Measurements from ENCODE around the gene ZFPM1.

The ZFPM1 gene

DNA sequence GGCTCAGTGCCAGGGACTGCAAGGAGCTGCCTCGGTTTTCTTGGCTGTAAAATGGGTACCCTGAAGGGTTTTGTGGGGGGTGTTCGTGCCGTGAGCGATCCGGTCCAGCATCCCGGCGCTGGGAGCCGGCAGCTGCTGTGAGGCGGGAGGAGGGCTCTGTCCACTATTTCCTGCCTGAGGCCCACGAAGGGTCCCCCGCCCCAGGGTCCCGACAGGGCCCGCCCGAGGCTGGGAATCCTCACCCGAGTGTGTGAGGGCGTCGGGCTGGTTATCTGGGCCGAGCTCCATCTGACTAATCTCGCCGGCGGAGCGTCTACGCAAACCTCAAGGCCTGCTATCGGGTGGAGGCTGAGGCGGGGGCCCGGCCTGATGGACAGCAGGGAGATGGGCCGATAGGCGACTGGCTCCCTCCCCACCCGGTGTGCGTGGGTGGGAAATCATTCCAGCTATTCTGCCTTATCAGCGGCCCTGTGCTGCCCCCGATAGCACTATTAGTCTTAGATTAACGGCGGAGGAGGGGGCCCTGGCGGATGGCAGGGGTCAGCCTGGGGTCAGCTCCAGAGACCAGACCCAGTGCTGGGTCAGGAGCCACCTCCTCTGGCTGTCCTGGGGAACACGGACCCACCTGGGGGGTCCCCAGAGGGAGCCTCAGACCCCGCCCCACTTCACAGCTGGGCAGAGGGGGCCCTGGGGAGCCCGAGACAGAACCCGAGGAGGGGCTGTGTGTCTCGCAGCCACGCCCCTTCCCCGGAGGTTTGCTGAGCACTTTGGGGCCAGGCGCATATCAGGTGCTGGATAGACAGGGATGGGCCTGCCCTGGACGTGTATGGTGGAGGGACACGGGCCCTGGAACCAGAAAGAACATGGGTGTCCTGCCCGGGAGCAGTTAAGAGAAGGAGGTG lies 44.7 kb downstream of the ZFPM1 start:
- no peaks in the 10 kb centered on the region for H3K36me3 ChIP-seq (ENCODE audit: control insufficient read depth, insufficient read depth, low read length)
- no peak overlapping the region for H2AFZ ChIP-seq
- H3K9ac ChIP-seq, result no peak overlapping the region
- TF ChIP-seq, protein P1, sequence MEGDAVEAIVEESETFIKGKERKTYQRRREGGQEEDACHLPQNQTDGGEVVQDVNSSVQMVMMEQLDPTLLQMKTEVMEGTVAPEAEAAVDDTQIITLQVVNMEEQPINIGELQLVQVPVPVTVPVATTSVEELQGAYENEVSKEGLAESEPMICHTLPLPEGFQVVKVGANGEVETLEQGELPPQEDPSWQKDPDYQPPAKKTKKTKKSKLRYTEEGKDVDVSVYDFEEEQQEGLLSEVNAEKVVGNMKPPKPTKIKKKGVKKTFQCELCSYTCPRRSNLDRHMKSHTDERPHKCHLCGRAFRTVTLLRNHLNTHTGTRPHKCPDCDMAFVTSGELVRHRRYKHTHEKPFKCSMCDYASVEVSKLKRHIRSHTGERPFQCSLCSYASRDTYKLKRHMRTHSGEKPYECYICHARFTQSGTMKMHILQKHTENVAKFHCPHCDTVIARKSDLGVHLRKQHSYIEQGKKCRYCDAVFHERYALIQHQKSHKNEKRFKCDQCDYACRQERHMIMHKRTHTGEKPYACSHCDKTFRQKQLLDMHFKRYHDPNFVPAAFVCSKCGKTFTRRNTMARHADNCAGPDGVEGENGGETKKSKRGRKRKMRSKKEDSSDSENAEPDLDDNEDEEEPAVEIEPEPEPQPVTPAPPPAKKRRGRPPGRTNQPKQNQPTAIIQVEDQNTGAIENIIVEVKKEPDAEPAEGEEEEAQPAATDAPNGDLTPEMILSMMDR (IDR thresholded peaks at IDR 0.05), result no peak
- no peak overlapping the region for H3K27ac ChIP-seq
- no peak overlapping the region for H3K4me3 ChIP-seq (ENCODE audit: low read depth, low read length)
- no peaks in the 10 kb centered on the region for H3K79me2 ChIP-seq
- no peaks in the 10 kb centered on the region for H3K9me3 ChIP-seq (ENCODE audit: control insufficient read depth, low read length)
- H3K27me3 ChIP-seq (ENCODE audit: control insufficient read depth, insufficient read depth, low read length), result no peaks in the 10 kb centered on the region
- no peak overlapping the region for H3K4me2 ChIP-seq (ENCODE audit: low read length)
- H3K4me1 ChIP-seq, result no peaks in the 10 kb centered on the region

DNA sequence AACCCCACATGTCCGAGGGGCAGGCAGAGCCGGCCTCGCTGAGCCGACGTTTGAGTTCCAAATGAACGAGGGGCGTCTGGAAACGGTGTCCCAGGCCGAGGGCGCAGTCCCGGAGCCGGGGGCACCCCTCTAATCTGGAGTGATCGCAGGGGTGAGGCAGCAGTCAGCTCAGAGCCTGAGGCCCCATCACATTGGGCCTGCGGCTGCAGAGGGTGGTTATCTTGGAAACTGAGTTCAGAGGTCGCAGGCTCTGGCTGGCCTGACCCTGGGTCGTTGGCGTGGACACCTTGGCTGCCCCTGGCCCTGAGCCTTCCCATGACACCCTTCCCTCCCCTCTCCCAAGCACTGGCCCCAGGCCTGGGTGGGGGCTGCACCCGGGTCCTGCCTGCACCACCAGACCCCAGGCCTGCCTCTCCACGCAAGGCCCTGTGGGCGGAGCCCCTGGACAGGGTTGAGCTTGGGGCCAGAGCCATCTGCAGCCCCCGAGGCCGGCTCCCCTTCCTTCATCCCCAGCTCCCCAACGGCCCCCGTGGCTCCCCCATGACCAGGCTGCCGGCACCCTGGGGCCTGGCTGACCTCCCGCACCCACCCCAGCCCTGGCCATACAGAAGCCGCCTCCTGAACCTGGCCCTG lies 45.6 kb downstream of the ZFPM1 start:
- Histone ChIP-seq H3K9me3 (ENCODE audit: control insufficient read depth, low read length) (no peaks in the 10 kb centered on the region), H3K36me3 (ENCODE audit: control insufficient read depth, insufficient read depth, low read length) (no peaks in the 10 kb centered on the region), H3K27me3 (ENCODE audit: control insufficient read depth, insufficient read depth, low read length) (no peaks in the 10 kb centered on the region), H3K79me2 (no peaks in the 10 kb centered on the region), H3K4me3 (ENCODE audit: low read depth, low read length) (no peak overlapping the region), H2AFZ (no peak overlapping the region), H3K9ac (no peak overlapping the region), H3K27ac (no peak overlapping the region), H3K4me2 (ENCODE audit: low read length) (no peak overlapping the region), H3K4me1 (no peaks in the 10 kb centered on the region)
- TF ChIP-seq, protein P1 (IDR thresholded peaks at IDR 0.05), result no peak

DNA sequence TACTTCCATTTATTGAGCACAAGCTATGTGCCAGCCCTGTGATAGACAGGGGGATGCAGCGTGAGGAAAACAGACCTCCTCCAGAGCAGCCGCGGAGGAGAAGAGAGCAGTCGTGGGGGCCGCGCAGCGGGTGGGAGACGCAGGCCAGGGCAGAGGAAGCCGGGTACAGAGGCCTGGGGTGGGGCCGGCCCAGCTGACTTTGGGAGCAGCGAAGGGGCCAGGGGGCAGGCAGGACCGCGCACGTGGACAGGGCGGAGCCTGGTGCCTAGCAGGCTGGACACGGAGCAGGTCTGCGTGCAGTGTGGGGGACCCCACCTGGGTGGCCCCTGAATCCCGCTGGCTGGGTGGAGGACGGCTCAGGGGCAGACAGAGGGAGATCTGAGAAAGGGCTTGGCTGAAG lies 46.2 kb downstream of the ZFPM1 start:
- Histone ChIP-seq H3K79me2 (no peaks in the 10 kb centered on the region), H3K4me2 (ENCODE audit: low read length) (no peak overlapping the region), H3K36me3 (ENCODE audit: control insufficient read depth, insufficient read depth, low read length) (no peaks in the 10 kb centered on the region), H2AFZ (no peak overlapping the region), H3K4me1 (no peaks in the 10 kb centered on the region), H3K27ac (no peak overlapping the region), H3K4me3 (ENCODE audit: low read depth, low read length) (no peak overlapping the region), H3K9me3 (ENCODE audit: control insufficient read depth, low read length) (no peaks in the 10 kb centered on the region), H3K27me3 (ENCODE audit: control insufficient read depth, insufficient read depth, low read length) (no peaks in the 10 kb centered on the region), H3K9ac (no peak overlapping the region)
- TF ChIP-seq, protein P1 (IDR thresholded peaks at IDR 0.05), result no peak

DNA sequence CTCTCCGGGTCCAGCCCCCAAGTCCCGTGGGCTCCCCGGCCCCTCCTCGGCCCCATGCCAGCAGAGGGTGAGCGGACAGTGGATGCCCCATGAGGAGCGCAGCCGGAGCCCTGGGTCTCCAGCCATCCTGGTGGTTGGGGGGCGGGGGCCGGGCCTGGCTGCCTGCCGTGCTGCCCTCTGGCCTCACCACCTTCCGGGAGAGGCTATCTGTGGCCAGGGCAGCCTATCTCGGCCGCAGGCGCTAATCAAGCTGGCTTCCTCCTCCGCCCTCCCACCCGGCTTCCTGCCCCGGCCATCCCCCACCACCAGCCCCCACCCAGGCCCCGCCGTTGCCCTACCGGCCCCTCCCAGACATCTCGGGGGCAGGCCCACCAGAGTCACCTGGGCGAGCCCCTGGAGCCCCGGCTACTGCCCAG lies 46.8 kb downstream of the ZFPM1 start:
- Histone ChIP-seq H3K9me3 (ENCODE audit: control insufficient read depth, low read length) (no peaks in the 10 kb centered on the region), H3K79me2 (no peaks in the 10 kb centered on the region), H3K4me2 (ENCODE audit: low read length) (no peak overlapping the region), H3K27ac (no peak overlapping the region), H3K4me3 (ENCODE audit: low read depth, low read length) (no peak overlapping the region), H3K4me1 (peaks cover 3% of the 10 kb centered on the region), H2AFZ (no peak overlapping the region), H3K36me3 (ENCODE audit: control insufficient read depth, insufficient read depth, low read length) (no peaks in the 10 kb centered on the region), H3K9ac (no peak overlapping the region), H3K27me3 (ENCODE audit: control insufficient read depth, insufficient read depth, low read length) (no peaks in the 10 kb centered on the region)
- TF ChIP-seq, protein P1 (IDR thresholded peaks at IDR 0.05), result no peak

Measured in parathyroid adenoma (tissue), 2 donors.